ENCODE measurements around the gene WWOX. TPM values are rescaled to one million over a fixed set of nuclear protein-coding genes. Genes with fewer than 3 reads are reported as not detected.

Gene WWOX
- total RNA-seq, 2 donors from 2014 or later: 33.8 to 82.5 TPM

DNA sequence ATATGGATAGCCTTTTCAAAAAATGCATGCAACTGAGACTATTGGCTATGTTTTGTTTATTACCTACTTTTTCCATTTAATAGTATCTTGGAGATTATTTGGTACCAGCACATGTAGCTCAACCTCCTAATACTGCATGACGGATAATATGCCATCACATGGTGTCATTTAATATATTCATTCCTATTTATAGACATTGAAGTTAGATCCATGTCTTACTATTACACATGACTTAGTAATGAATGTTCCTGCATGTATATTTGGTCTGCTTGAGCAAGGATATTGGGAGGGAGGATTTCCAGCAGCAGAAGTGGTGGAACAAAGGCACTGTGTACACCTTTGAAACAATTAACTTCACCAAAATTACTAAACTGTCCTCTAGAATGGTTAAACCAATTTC, 561.3 kb downstream of the WWOX start:
- Histone ChIP-seq H3K9me3 (no peaks in the 10 kb centered on the region), H3K4me1 (ENCODE audit: control insufficient read depth in 1 of 2, low read depth in 2 of 2) (no peaks in the 10 kb centered on the region), H3K27ac (no peak overlapping the region), H3K36me3 (no peaks in the 10 kb centered on the region), H3K4me3 (no peak overlapping the region), H3K27me3 (replicated peaks; ENCODE audit: insufficient read depth) (no peaks in the 10 kb centered on the region)
- DNase-seq (ENCODE audit: low spot score): no peak
- no peak for ATAC-seq (ENCODE audit: insufficient number of reproducible peaks, low FRiP score, low read depth)
- TF ChIP-seq, protein P1, sequence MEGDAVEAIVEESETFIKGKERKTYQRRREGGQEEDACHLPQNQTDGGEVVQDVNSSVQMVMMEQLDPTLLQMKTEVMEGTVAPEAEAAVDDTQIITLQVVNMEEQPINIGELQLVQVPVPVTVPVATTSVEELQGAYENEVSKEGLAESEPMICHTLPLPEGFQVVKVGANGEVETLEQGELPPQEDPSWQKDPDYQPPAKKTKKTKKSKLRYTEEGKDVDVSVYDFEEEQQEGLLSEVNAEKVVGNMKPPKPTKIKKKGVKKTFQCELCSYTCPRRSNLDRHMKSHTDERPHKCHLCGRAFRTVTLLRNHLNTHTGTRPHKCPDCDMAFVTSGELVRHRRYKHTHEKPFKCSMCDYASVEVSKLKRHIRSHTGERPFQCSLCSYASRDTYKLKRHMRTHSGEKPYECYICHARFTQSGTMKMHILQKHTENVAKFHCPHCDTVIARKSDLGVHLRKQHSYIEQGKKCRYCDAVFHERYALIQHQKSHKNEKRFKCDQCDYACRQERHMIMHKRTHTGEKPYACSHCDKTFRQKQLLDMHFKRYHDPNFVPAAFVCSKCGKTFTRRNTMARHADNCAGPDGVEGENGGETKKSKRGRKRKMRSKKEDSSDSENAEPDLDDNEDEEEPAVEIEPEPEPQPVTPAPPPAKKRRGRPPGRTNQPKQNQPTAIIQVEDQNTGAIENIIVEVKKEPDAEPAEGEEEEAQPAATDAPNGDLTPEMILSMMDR (IDR thresholded peaks at IDR 0.05): no peak

- H3K9me3 ChIP-seq: no peaks in the 10 kb centered on the region
- no peaks in the 10 kb centered on the region for H3K4me1 ChIP-seq (ENCODE audit: control insufficient read depth in 1 of 2, low read depth in 2 of 2)
- TF ChIP-seq, protein P1 (IDR thresholded peaks at IDR 0.05): no peak
- H3K4me3 ChIP-seq: no peak overlapping the region
- no peaks in the 10 kb centered on the region for H3K36me3 ChIP-seq
- no peak for ATAC-seq (ENCODE audit: insufficient number of reproducible peaks, low FRiP score, low read depth)
- DNase-seq (ENCODE audit: low spot score): no peak
- H3K27me3 ChIP-seq (replicated peaks; ENCODE audit: insufficient read depth): no peaks in the 10 kb centered on the region
- H3K27ac ChIP-seq: no peak overlapping the region
Measured at GRCh38 chr16:78663690-78664089, 564.2 kb downstream of the WWOX start.

DNA sequence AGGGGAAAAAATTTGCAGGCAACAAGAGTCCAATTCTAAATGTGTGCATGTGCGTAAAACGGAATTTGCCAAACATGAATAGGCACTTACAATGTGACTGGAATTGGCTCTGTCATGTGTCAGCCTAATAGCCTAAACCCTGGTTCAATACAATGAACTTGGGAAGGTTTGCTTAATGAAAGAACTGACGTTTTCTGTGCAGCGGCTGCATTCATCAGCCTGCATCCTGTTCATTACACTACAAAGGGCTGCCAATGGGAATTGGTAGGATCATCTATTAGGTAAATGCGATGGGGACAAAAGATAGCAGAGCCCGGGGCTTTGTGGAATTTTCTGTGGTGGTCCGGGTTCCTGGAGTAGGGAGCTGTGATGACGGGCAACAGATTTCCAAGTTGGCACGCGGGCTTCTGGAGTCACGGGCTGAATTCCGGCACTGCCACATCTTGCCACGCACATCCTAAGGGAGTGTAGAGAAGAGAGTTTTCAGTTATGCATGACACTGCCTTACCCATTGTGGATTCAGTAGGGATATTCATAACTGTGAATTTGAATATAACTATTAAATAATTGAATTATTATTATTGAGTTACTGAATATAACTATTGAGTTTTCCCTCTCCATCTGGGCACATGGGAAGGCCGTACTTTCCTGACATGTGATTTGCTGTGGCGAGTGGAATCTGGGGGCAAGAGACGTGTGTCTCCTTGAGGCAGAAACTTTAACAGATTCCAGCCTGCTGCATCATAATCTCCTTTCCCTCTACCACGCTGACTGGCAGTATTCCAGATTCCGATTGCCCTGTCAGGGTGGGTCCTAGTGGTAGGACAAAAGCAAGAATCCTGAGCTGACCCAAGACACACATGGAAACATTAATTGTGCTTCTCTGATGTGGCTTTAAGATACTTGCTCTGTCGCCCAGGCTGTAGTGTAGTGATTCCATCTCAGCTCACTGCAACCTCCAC, 565.6 kb downstream of the WWOX start:
- no peaks in the 10 kb centered on the region for H3K27me3 ChIP-seq (replicated peaks; ENCODE audit: insufficient read depth)
- ATAC-seq (ENCODE audit: insufficient number of reproducible peaks, low FRiP score, low read depth) (no peak), DNase-seq (ENCODE audit: low spot score) (no peak)
- no peak overlapping the region for H3K27ac ChIP-seq
- TF ChIP-seq, protein P1 (IDR thresholded peaks at IDR 0.05): no peak
- H3K4me1 ChIP-seq (ENCODE audit: control insufficient read depth in 1 of 2, low read depth in 2 of 2): peaks cover 4 to 12% of the 10 kb centered on the region in 2 donors
- H3K36me3 ChIP-seq: no peaks in the 10 kb centered on the region
- H3K9me3 ChIP-seq: no peaks in the 10 kb centered on the region
- H3K4me3 ChIP-seq: no peak overlapping the region

DNA sequence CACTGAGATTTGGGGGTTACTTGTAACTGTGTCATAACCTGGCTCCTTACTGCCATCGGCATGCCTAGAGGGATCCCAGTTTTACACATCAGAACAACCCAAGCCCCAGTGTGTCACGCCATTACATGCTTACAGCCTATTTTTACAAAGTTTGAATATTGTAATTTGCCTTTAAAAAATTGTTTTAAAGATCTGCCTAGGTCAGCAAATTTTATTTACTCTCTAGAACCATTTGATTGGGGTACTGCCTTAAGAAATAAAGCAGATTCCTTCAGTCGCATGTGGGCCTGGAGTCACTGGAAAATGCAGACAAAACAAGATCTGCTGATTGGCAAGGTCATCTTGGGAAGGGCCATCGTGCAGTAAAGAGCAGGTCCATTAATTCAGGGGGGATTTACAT, 566.9 kb downstream of the WWOX start:
- Histone ChIP-seq H3K36me3 (no peaks in the 10 kb centered on the region), H3K4me3 (no peak overlapping the region), H3K9me3 (no peaks in the 10 kb centered on the region), H3K27ac (no peak overlapping the region), H3K4me1 (ENCODE audit: control insufficient read depth in 1 of 2, low read depth in 2 of 2) (peaks cover 6 to 21% of the 10 kb centered on the region in 2 donors), H3K27me3 (replicated peaks; ENCODE audit: insufficient read depth) (no peaks in the 10 kb centered on the region)
- ATAC-seq (ENCODE audit: insufficient number of reproducible peaks, low FRiP score, low read depth) (no peak), DNase-seq (ENCODE audit: low spot score) (no peak)
- TF ChIP-seq, protein P1 (IDR thresholded peaks at IDR 0.05): no peak

DNA sequence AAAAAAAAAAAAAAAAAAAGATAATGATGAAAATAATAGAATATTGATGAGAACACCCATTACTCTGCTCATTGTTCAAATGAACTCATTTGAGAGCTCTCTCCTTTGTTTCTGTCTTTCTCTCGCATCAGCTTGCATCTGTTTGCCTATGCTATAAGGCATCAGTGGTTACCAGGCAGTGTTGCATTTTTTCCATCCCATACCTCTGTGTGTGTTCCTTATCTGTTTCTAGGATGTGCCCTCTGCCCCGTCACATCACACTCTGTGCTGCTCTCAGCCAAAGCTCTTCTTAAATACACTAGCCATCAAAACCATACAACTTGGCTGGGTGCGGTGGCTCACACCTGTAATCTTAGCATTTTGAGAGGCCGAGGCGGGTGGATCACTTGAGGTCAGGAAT, 568.2 kb downstream of the WWOX start:
- no peak for DNase-seq (ENCODE audit: low spot score)
- ATAC-seq (ENCODE audit: insufficient number of reproducible peaks, low FRiP score, low read depth): no peak

More for the DNA sequence above, 568.2 kb downstream of the WWOX start:
- TF ChIP-seq, protein P1 (IDR thresholded peaks at IDR 0.05): no peak
- Histone ChIP-seq H3K4me1 (ENCODE audit: control insufficient read depth in 1 of 2, low read depth in 2 of 2) (peaks cover 6 to 21% of the 10 kb centered on the region in 2 donors), H3K36me3 (no peaks in the 10 kb centered on the region), H3K27ac (no peak overlapping the region), H3K9me3 (no peaks in the 10 kb centered on the region), H3K4me3 (no peak overlapping the region), H3K27me3 (replicated peaks; ENCODE audit: insufficient read depth) (no peaks in the 10 kb centered on the region)
